ENCODE data around the gene NFKBIL1. TPM values are rescaled to one million over a fixed set of nuclear protein-coding genes. Genes with fewer than 3 reads are reported as not detected.
A peak's percentile ranks its signal among the peaks of the same experiment; 100 is the strongest.
"Not testable (repeated sequence)": the region's sequence is repeated elsewhere in the genome, so short reads cannot be mapped to it uniquely, and the experiment has no call there.

Gene NFKBIL1
- total RNA-seq, 1 donor from 2014 or later, result 13.4 TPM

- Mint-ChIP-seq H3K27ac (ENCODE audit: unreplicated experiment) (peak within 1 kb of the TSS; percentile 87), H3K27me3 (ENCODE audit: unreplicated experiment) (peaks cover 2% of the 10 kb centered on the region), H3K4me1 (ENCODE audit: unreplicated experiment) (peaks cover 10% of the 10 kb centered on the region), H3K9me3 (ENCODE audit: unreplicated experiment) (no peaks in the 10 kb centered on the region), H3K36me3 (ENCODE audit: low read depth, unreplicated experiment) (no peaks in the 10 kb centered on the region), H3K4me3 (ENCODE audit: unreplicated experiment) (peak within 1 kb of the TSS; percentile 85)
- peak; percentile 87 for DNase-seq (ENCODE audit: low spot score)
- TF ChIP-seq, protein P1, sequence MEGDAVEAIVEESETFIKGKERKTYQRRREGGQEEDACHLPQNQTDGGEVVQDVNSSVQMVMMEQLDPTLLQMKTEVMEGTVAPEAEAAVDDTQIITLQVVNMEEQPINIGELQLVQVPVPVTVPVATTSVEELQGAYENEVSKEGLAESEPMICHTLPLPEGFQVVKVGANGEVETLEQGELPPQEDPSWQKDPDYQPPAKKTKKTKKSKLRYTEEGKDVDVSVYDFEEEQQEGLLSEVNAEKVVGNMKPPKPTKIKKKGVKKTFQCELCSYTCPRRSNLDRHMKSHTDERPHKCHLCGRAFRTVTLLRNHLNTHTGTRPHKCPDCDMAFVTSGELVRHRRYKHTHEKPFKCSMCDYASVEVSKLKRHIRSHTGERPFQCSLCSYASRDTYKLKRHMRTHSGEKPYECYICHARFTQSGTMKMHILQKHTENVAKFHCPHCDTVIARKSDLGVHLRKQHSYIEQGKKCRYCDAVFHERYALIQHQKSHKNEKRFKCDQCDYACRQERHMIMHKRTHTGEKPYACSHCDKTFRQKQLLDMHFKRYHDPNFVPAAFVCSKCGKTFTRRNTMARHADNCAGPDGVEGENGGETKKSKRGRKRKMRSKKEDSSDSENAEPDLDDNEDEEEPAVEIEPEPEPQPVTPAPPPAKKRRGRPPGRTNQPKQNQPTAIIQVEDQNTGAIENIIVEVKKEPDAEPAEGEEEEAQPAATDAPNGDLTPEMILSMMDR (IDR thresholded peaks at IDR 0.05; ENCODE audit: unreplicated experiment), result peak; percentile 67
Measured at GRCh38 chr6:31546339-31546957, 960 bp upstream of the NFKBIL1 start, which contains the start of gene ATP6V1G2. TSS of gene ATP6V1G2 (minus strand) at chr6:31546608. CDS start at chr6:31546559, 49 bp downstream.

- no peaks in the 10 kb centered on the region for H3K9me3 Mint-ChIP-seq (ENCODE audit: unreplicated experiment)
- peaks cover 2% of the 10 kb centered on the region for H3K27me3 Mint-ChIP-seq (ENCODE audit: unreplicated experiment)
- H3K36me3 Mint-ChIP-seq (ENCODE audit: low read depth, unreplicated experiment), result no peaks in the 10 kb centered on the region
- H3K27ac Mint-ChIP-seq (ENCODE audit: unreplicated experiment), result peak overlapping the region; percentile 87
- no peak for DNase-seq (ENCODE audit: low spot score)
- H3K4me3 Mint-ChIP-seq (ENCODE audit: unreplicated experiment), result peak overlapping the region; percentile 85
- H3K4me1 Mint-ChIP-seq (ENCODE audit: unreplicated experiment), result peaks cover 10% of the 10 kb centered on the region
- TF ChIP-seq, protein P1 (IDR thresholded peaks at IDR 0.05; ENCODE audit: unreplicated experiment), result no peak
Measured at GRCh38 chr6:31547727-31548543, 527 bp downstream of the NFKBIL1 start.

GRCh38 chr6:31548544-31548873 is 1.1 kb downstream of the NFKBIL1 start:
- Mint-ChIP-seq H3K4me1 (ENCODE audit: unreplicated experiment) (peaks cover 10% of the 10 kb centered on the region), H3K27me3 (ENCODE audit: unreplicated experiment) (peaks cover 2% of the 10 kb centered on the region), H3K36me3 (ENCODE audit: low read depth, unreplicated experiment) (no peaks in the 10 kb centered on the region), H3K27ac (ENCODE audit: unreplicated experiment) (no peak overlapping the region), H3K9me3 (ENCODE audit: unreplicated experiment) (no peaks in the 10 kb centered on the region), H3K4me3 (ENCODE audit: unreplicated experiment) (no peak overlapping the region)
- TF ChIP-seq, protein P1 (IDR thresholded peaks at IDR 0.05; ENCODE audit: unreplicated experiment), result no peak
- DNase-seq (ENCODE audit: low spot score), result no peak

DNA sequence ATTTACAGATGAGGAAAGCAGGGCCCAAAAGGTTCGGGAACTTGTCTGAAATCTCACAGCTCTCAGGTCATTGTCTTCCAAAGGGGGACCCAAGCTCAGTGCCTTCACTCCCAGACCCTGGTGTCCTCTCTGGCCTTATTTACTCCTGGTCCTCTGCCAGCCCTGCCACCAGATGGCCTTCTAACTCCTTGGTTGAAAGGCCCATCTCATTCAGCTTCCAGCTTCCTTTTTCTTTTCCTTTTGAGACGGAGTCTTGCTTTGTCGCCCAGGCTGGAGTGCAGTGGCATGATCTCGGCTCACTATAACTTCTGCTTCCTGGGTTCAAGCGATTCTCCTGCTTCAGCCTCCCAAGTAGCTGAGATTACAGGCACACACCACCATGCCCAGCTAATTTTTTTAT is 4.0 kb downstream of the NFKBIL1 start:
- H3K9me3 Mint-ChIP-seq (ENCODE audit: unreplicated experiment); H3K27me3 Mint-ChIP-seq (ENCODE audit: unreplicated experiment); H3K4me3 Mint-ChIP-seq (ENCODE audit: unreplicated experiment); H3K4me1 Mint-ChIP-seq (ENCODE audit: unreplicated experiment); H3K36me3 Mint-ChIP-seq (ENCODE audit: low read depth, unreplicated experiment): not testable (repeated sequence)
- peak; percentile 63 for DNase-seq (ENCODE audit: low spot score)
- H3K27ac Mint-ChIP-seq (ENCODE audit: unreplicated experiment), result peak overlapping the region; percentile 80

DNA sequence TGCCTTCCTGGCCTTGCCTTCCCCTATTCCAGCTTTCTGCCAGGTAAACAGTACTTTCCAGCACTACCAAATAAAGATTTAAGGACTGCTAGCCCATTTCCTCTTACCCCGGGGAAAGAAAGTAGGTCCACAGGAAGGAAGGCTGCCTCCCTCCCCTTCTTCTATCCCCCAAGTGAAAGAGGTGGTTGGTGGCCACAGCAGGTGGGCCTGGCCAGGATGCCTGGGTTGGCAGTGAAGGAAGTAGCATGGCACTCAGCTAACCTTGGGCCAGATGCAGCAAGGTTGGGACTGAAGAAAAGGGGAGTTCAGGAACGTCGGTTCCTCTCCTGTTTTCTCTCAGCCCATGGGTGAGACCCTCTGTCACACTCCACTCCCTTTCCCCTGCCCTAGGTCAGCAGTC is 8.9 kb downstream of the NFKBIL1 start:
- Mint-ChIP-seq H3K4me3 (ENCODE audit: unreplicated experiment) (no peak overlapping the region), H3K36me3 (ENCODE audit: low read depth, unreplicated experiment) (peaks cover 17% of the 10 kb centered on the region), H3K27me3 (ENCODE audit: unreplicated experiment) (peaks cover 2% of the 10 kb centered on the region), H3K27ac (ENCODE audit: unreplicated experiment) (no peak overlapping the region), H3K4me1 (ENCODE audit: unreplicated experiment) (peaks cover 24% of the 10 kb centered on the region), H3K9me3 (ENCODE audit: unreplicated experiment) (no peaks in the 10 kb centered on the region)
- no peak for DNase-seq (ENCODE audit: low spot score)
- TF ChIP-seq, protein P1 (IDR thresholded peaks at IDR 0.05; ENCODE audit: unreplicated experiment), result no peak

Data from endothelial cell (in vitro differentiated cells).